Ovary (tissue), 3 donors: ENCODE data around the gene TIAL1.

ENCODE experiments used
- CTCF ChIP-seq, 3 donors: fragments of 450-650 bp in 2 of 3; fragments of 200-600 bp in 1 of 3; IDR thresholded peaks; one replicate each; pipeline versions ENCODE4 v1.5.1 to v1.8.0; 2016 to 2022; ENCODE audit warnings: antibody characterized with exemption in 3 of 3, mild to moderate bottlenecking in 1 of 3
- POLR2A ChIP-seq: fragments of 450-650 bp; IDR thresholded peaks from one replicate; pipeline ENCODE4 v1.6.1; 2017; ENCODE audit warnings: antibody characterized with exemption, mild to moderate bottlenecking, moderate library complexity
- donor health status: DM: no; HTN: no; CAD: no.

- TF ChIP-seq POLR2A (no peak), CTCF (IDR thresholded peaks at IDR 0.05) (no peak)
Measured at GRCh38 chr10:119535837-119536507, 60.8 kb downstream of the TIAL1 start.
